Measurements from ENCODE around the gene LMLN. TPM values are rescaled to one million over a fixed set of nuclear protein-coding genes. Genes with fewer than 3 reads are reported as not detected.

LMLN gene
- total RNA-seq, 2 experiments from 2014 or later: 3.5 to 3.6 TPM

DNA sequence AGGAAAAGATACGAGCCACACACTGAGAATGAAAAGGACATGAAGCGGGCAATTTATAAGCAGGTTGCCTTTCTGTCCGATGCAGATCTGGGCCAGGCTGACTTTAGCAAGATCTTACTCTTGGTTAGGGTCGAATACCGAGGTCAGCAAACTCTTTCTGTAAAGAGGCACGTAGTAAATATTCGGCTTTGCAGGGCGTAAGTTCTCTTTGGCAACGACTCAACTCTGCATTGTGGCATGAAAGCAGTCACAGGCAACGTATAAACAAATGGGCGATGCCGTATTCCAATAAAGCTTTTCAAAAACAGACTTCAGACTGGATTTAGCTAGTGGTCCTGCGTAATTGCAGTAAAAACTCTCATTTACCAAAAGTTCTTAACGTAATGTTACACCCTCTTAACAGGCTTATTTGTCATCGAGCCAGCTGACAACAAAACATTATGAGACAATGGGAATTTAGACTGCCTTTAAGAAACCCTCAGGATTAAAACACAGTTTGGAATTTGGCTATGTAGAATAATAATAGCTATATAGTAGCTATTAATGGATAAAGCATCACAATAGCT, 23.1 kb upstream of the LMLN start:
- H3K9me3 ChIP-seq (ENCODE audit: control insufficient read depth in 1 of 2, insufficient read depth in 1 of 2, low read length in 2 of 2): no peaks in the 10 kb centered on the region
- ATAC-seq (ENCODE audit: poor library complexity) (no peak), DNase-seq (no peak)
- CTCF ChIA-PET: no interaction called here
- no peaks in the 10 kb centered on the region for H3K4me1 ChIP-seq (ENCODE audit: insufficient read depth, low read length)
- H3K4me1 Mint-ChIP-seq (ENCODE audit: low read depth): no peaks in the 10 kb centered on the region
- H3K36me3 ChIP-seq (ENCODE audit: insufficient read depth, low read length): peaks cover 3% of the 10 kb centered on the region
- no peaks in the 10 kb centered on the region for H3K9me3 Mint-ChIP-seq
- POLR2A ChIA-PET: interaction anchor here (1.2 kb wide), 1 partner anchor 13 kb away, joined by 3 read pairs; the partner anchor contains the start of gene RPL35A
- H3K4me3 Mint-ChIP-seq: no peak overlapping the region
- H3K27ac ChIP-seq (ENCODE audit: low read depth in 1 of 2, low read length in 2 of 2): no peak overlapping the region
- peaks cover 13% of the 10 kb centered on the region for H3K36me3 Mint-ChIP-seq (ENCODE audit: low read depth)
- no peak overlapping the region for H3K27ac Mint-ChIP-seq
- H3K27me3 Mint-ChIP-seq: no peaks in the 10 kb centered on the region
- no peaks in the 10 kb centered on the region for H3K27me3 ChIP-seq (ENCODE audit: control insufficient read depth in 1 of 2, insufficient read depth in 2 of 2, low read length in 2 of 2)
- TF ChIP-seq, protein P1, sequence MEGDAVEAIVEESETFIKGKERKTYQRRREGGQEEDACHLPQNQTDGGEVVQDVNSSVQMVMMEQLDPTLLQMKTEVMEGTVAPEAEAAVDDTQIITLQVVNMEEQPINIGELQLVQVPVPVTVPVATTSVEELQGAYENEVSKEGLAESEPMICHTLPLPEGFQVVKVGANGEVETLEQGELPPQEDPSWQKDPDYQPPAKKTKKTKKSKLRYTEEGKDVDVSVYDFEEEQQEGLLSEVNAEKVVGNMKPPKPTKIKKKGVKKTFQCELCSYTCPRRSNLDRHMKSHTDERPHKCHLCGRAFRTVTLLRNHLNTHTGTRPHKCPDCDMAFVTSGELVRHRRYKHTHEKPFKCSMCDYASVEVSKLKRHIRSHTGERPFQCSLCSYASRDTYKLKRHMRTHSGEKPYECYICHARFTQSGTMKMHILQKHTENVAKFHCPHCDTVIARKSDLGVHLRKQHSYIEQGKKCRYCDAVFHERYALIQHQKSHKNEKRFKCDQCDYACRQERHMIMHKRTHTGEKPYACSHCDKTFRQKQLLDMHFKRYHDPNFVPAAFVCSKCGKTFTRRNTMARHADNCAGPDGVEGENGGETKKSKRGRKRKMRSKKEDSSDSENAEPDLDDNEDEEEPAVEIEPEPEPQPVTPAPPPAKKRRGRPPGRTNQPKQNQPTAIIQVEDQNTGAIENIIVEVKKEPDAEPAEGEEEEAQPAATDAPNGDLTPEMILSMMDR (IDR thresholded peaks at IDR 0.05): no peak
- no peak overlapping the region for H3K4me3 ChIP-seq (ENCODE audit: low read length)
- intact Hi-C loops (cut with DNase I, micrococcal nuclease): no loop called here

DNA sequence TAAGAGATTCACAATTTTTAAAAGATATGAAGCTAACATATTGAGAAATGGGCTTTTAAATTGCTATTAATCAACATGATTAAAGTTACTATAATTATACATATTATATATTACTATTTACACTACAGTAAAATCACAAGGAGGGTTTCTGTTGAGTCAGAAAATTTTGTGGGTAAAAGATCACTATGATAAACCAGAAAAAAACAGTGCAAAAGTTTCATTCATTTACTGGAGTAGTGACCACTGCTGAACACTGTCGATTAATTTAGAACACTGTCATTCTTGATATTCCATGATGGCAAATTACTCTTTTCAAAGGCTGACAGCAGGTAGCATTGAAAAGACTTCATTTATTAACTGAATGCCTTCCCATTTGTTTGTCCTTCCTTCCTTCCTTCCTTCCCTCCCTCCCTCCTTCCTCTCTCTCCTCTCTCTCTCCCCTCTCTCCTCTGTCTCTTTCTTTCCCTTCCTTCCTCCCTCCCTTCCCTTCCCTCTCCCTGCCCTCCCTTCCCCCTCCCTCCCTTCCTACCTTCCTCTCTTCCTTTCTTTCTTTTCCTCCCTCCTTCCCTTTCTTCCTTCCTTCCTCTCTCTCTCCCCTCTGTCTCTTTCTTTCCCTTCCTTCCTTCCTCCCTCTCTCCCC, 19.2 kb upstream of the LMLN start:
- no peak overlapping the region for H3K27ac ChIP-seq (ENCODE audit: low read depth in 1 of 2, low read length in 2 of 2)
- TF ChIP-seq, protein P1 (IDR thresholded peaks at IDR 0.05): no peak
- ChIA-PET POLR2A (no interaction called here), CTCF (interaction anchor here (1.0 to 1.7 kb wide), 2 partner anchors 35 to 89 kb away, joined by 3 read pairs; no protein-coding TSS in a partner anchor)
- H3K27ac Mint-ChIP-seq: no peak overlapping the region
- no peak overlapping the region for H3K4me3 Mint-ChIP-seq
- no peaks in the 10 kb centered on the region for H3K27me3 Mint-ChIP-seq
- H3K4me1 ChIP-seq (ENCODE audit: insufficient read depth, low read length): no peaks in the 10 kb centered on the region
- no peaks in the 10 kb centered on the region for H3K9me3 ChIP-seq (ENCODE audit: control insufficient read depth in 1 of 2, insufficient read depth in 1 of 2, low read length in 2 of 2)
- no peaks in the 10 kb centered on the region for H3K27me3 ChIP-seq (ENCODE audit: control insufficient read depth in 1 of 2, insufficient read depth in 2 of 2, low read length in 2 of 2)
- H3K9me3 Mint-ChIP-seq: no peaks in the 10 kb centered on the region
- intact Hi-C loops (cut with DNase I, micrococcal nuclease): no loop called here
- peaks cover 3% of the 10 kb centered on the region for H3K36me3 ChIP-seq (ENCODE audit: insufficient read depth, low read length)
- H3K4me3 ChIP-seq (ENCODE audit: low read length): no peak overlapping the region
- H3K4me1 Mint-ChIP-seq (ENCODE audit: low read depth): no peaks in the 10 kb centered on the region
- ATAC-seq (ENCODE audit: poor library complexity) (no peak), DNase-seq (no peak)
- peaks cover 10% of the 10 kb centered on the region for H3K36me3 Mint-ChIP-seq (ENCODE audit: low read depth)

DNA sequence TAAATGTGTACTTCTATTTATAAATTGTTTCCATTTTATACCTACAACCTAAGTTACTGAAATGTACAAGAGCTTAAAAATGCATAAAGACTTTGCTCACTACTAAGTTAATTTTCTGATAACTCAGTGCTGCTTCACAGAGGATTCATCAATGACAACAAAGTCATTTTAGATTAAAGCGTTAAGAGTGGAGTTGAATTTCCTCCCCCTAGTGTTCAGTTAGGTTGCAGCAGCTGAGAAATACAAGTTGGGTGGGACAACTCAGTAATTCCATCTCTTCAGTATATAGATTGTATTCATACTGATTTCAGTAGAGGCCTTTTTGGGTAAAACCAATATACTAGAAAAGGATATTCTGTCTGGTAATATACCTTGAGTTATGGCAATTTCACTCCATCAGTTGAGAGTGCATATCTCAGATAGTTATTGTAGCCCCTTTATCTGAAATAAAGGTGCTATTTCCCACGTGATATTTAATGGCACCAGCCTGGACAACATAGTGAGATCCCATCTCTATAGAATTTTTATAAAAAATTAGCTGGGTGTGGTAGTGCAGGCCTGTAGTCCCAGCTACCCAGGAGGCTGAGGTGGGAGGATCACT, 17.0 kb upstream of the LMLN start:
- H3K4me1 Mint-ChIP-seq (ENCODE audit: low read depth): no peaks in the 10 kb centered on the region

More for the DNA sequence above, 17.0 kb upstream of the LMLN start:
- POLR2A ChIA-PET: no interaction called here
- Mint-ChIP-seq H3K9me3 (no peaks in the 10 kb centered on the region), H3K36me3 (ENCODE audit: low read depth) (peaks cover 10% of the 10 kb centered on the region), H3K27me3 (no peaks in the 10 kb centered on the region), H3K4me3 (no peak overlapping the region), H3K27ac (no peak overlapping the region)
- Histone ChIP-seq H3K4me1 (ENCODE audit: insufficient read depth, low read length) (no peaks in the 10 kb centered on the region), H3K9me3 (ENCODE audit: control insufficient read depth in 1 of 2, insufficient read depth in 1 of 2, low read length in 2 of 2) (no peaks in the 10 kb centered on the region), H3K36me3 (ENCODE audit: insufficient read depth, low read length) (no peaks in the 10 kb centered on the region), H3K27me3 (ENCODE audit: control insufficient read depth in 1 of 2, insufficient read depth in 2 of 2, low read length in 2 of 2) (no peaks in the 10 kb centered on the region), H3K27ac (ENCODE audit: low read depth in 1 of 2, low read length in 2 of 2) (no peak overlapping the region), H3K4me3 (ENCODE audit: low read length) (no peak overlapping the region)
- ATAC-seq (ENCODE audit: poor library complexity) (peak; percentile 91), DNase-seq (peak in 4 of 14 experiments; percentile 26 to 70 (median 60))
- CTCF ChIA-PET: interaction anchor here (1.0 to 2.2 kb wide), 5 partner anchors 10 to 37 kb away, joined by 3 to 18 read pairs (median 4); no protein-coding TSS in a partner anchor
- intact Hi-C loops (cut with DNase I, micrococcal nuclease): loop anchor here (2.0 kb wide), 1 partner anchor 36 kb away; no protein-coding TSS in a partner anchor
- TF ChIP-seq, protein P1 (IDR thresholded peaks at IDR 0.05): peak; percentile 79
